Retina (tissue), 1 donor: Measurements from ENCODE around the gene GNPTAB.
A peak's percentile ranks its signal among the peaks of the same experiment; 100 is the strongest.
"Not testable (repeated sequence)": the region's sequence is repeated elsewhere in the genome, so short reads cannot be mapped to it uniquely, and the experiment has no call there.

Experiments
- DNase-seq: peaks from one replicate; pipeline ENCODE4 v3.0.0-alpha.2; 2016

The GNPTAB gene

DNA sequence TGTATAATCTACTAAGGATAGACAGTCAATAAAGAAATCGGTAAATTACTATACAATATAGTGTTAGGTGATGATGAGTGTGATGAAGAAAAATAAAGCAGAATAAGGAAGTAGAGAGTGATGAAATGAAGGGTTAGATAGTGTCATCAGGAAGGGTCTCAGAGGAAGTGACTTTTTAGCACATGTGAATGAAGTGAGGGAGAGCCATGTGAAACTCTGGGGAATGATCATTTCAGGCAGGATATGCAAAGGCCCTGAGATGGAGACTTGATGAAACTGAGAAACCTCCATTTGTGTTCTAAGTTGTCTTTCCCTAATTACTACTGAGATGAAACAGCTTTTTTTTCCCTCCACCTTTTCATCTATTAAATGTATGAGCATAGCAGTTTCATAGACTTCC lies 19.4 kb upstream of the GNPTAB start:
- DNase-seq: no peak

DNA sequence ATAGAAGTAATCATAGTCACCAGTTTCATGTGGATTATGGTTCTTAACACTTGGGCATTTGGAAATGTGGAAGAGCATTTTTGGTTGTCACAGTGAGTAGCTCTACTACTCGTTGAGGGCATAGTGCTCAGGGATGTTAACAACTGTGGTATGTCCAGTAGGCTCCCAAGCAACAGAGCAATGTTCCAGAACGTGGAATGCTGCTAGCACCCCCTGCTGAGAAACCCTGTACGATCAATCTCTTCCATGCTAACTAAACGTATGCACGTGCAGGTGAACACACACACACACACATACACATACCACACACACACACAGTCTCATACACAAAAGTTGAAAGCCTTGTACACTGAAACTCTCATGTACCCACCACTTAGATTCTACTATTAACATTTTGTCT lies 16.6 kb upstream of the GNPTAB start:
- DNase-seq: no peak

DNA sequence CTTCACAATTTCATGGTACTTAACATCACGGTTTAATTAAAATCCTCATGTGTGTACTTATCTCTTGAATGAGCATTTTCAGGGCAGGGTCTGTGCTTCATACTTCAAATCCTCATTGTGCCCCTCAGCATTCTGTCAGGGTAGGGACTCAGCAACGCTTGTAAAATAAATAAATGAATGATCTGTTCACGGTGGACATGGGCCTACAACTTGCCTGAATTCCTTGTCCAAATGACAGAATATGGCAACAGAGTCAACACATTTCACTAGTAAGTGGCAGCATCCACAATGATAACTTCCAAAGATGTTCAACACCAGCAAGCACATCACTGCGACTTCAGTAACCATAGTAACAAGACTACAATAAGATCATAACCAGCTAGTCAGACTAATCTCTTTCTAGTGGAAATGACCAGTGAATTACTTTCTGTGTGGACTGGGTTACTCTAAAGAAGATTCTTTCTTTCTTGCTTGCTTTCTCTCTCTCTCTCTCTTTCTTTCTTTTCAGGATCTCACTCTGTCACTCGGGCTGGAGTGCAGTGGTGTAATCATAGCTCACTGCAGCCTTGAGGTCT lies 14.5 kb upstream of the GNPTAB start:
- no peak for DNase-seq

DNA sequence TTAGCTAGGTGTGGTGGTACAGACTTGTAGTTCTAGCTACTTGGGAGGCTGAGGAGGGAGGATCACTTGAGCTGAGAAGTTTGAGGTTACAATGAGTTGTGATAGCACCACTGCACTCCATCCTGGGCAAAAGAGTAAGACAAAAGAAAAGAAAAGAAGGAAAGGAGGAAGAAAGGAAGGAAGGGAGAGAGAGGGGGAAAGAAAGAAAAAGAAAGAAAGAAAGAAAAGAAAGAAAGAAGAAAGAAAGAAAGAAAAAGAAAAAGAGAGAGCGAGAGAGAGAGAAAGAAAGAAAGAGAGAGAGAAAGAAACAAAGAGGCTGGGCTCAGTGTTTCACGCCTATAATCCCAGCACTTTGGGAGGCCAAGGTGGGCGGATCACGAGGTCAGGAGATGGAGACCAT lies 10.3 kb upstream of the GNPTAB start:
- no peak for DNase-seq

DNA sequence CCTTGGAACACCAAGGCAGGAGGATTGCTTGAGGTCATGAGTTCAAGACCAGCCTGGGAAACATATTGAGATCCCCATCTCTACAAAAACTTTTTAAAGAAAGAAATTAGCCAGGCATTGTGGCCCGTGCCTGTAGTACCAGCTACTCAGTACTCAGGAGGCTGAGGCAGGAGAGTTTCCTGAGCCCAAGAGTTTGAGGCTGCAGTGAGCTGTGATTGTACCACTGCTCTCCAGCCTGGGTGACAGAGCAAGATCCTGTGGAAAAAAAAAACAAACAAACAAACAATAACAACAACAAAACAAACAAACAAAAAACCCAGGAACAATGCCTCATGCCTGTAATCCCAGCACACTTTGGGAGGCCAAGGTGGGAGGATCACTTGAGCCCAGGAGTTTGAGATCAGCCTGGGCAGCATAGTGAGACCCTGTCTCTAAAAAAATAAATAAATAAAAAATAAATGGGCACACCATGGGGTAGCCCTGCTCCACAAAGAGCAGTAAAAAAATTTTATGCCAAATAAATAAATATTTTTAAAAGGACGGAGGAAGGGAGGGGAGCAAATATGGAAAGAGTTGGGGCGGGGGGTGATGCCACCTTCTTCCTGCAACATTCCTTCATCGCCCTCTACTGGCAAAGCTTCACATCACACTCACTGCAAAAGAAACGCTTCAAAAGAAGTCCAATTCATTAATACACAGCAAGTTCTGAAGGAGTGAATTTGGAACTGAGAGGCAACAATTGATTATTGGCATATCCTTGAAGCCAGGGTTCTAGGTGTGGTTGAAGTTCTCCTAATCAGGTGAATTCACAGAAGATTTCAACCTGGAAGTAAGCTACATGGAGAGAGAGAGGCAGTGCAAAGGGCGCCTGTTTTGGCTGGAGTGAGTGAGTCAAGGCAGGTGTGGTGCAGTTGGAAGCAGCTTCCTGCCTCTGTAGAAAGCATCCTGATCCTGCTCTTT lies 8.8 kb upstream of the GNPTAB start:
- DNase-seq: peak; percentile 58

DNA sequence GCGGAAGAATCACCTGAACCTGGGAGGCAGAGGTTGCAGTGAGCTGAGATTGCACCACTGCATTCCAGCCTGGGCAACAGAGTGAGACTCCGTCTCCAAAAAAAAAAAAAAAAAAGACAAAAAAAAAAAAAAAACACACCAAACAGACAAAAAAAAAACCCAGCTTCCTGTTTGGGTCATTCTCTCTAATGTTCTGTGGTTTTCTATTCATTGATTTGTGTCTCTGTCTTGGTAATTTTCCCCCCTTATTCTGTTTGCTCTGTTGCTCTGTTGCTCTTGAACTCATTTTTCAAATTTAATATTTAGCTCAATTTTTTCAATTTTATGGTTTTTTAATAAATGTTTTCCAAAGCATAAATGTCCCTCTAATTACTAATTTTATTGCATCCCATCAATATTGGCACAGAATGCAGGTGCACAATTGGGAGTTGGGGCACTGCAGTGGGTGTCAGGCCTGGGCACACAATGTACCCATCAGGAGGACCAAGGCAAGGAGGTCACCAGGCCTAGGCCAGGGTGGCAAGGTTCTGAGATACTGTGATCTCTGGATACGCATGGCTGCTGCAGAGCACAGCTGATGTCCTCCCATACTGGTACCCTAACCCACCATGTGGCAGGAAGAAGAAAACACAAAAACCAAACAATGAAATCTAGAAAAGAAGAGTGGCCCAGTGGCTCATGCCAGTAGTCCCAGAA lies 8.0 kb upstream of the GNPTAB start:
- DNase-seq: no peak

DNA sequence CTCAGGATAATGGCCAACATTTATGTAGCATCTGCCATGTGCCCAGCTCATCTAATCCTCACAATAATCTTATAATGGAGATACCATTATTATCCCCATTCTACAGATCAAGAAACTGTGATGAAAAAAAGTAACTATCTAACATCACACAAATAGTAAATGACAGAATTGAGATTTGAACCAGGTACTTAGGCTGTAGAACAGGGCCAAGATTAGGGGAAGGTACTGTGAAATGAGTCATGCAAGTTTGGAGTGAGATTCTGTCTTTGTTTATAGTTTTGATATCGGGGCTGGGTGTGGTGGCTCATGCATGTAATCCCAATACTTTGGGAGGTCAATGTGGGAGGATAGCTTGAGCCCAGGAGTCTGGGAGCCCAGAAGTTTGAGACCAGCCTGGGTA lies 1.3 kb upstream of the GNPTAB start:
- no peak for DNase-seq

DNA sequence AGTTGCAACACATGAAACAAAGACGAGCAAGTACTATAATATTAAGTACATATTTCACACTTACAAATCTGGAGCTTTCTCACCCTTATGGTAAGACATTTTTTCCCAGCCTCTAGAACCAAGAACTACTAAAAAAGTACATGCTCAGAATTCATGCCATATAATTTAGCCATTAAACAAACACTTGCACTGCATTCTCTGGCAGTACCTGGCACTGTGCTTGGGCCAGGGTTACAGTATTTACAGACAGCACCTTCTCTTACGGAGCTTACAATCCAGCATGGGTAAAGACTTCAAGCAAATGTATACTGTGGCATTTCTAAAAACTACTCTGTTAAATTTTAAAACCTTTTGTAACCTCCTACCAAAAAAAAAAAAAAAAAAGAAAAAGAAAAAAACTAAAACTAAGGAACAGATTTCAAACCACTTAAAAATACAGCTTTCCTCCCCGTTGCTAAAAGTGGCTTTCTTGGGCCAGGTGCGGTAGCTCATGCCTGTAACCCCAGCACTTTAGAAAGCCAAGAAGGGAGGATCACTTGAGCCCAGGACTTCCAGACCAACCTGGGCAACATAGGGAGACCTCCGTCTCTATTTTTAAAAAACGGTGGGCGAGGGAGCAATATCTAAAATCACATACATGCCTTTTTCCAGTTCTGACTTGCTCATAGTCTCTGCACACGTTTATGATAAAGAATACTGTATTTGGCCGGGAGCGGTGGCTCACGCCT lies 956 bp downstream of the GNPTAB start:
- no peak for DNase-seq

DNA sequence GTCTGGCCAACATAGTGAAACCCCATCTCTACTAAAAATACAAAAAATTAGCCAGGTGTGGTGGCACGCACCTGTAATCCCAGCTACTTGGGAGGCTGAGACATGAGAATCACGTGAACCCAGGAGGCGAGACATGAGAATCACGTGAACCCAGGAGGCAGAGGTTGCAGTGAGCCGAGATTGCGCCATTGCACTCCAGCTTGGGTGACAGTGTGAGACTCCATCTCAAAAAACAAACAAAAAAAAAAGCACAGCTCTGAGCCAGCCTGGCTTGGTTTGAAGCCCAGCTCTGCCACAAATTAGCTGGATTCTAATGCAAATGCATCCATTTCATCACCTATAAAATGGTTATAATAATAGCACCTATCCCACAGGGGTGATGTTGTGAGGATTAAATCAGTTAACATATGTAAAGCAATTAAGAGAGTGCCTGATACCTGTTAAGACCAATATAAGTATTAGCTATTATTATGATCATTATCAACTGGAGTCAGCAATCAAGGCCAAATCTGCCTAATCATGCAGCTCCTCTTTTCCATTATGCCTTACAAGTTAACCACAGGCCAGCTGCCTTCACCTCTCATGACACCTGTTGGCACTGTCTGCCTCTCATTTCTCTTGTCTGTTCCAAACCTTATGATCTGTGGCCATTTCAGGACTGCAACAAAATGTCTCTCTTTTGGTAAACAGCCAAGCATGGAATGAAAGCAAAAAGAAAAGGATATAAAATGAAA lies 2.1 kb downstream of the GNPTAB start:
- no peak for DNase-seq

DNA sequence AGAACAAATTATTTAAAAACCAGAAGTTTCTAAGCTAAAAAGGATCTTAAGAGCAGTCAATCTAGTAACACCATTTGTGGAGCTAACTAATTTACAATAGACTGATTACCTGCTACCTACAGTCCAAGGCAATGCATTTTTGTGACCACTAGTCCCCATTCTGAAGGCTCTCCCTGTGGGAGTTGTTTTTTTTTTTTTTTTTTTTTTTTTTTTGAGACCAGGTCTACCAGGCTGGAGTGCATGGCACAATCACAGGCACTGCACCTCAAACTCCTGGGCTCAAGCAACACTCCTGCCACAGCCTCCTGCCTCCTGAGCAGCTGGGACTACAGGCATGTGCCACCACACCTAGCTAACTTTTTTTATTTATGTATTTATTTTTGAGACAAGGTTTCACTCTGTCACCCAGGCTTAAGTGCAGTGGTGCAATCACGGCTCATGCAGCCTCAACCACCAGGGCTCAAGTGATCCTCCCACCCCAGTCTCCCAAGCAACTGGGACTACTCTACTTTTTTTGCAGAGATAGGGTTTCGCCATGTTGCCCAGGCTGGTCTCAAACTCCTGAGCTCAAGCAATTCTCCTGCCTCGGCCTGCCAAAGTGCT lies 3.9 kb downstream of the GNPTAB start:
- DNase-seq: no peak

DNA sequence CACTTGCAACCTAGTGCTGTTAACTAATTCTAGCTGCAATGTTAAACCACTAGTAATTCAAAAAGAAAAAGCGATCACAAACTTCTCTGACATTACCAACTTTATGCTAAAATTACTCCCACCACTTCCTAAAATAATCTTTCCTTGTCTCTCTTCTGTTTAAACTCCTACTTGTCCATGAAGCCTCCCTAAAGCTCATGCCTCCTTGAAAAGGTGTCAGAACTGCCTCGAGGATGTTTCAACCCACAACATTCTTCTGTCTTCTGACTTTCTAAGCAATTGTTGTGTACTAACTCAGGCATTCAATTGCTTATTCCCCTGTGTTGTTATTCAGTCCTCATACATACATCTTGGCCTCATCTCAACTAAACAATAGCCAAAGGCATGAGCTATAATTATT lies 5.9 kb downstream of the GNPTAB start:
- no peak for DNase-seq

DNA sequence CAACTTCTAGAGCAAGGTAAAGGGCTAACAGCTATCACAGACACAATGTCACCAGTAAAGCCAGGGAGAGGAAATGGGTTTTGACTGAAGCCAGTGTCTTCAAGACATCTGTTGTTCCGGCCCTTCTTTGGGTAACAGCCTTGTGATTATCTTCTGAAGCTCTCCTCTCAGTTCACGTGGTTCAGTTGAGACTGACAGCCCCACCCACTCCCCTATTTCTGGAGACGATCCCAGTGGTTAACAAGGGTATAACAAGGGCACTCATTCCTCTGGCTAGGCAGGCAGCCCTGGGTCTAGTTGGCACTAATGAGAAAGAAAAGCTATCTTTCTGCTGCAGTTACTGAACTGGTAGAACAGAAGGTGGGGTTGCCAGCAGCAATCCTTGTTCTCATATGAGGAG lies 6.9 kb downstream of the GNPTAB start:
- peak; percentile 26 for DNase-seq

DNA sequence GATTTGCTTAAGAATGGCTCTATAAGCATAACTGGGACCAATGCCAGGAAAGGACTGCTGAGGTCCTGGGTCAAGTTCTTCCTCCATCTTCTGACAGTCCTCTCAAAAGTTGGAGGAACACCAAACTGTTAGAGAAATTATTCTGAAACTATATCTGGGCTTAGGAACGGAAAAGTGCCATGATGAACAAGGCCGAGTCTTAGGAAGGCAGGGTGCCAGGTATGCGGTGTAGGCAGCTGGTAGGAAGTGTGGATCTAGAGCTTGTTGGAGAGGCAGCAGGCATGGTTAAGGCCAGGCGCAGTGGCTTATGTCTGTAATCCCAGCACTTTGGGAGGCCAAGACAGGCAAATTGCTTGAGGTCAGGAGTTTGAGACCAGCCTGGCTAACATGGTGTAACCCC lies 7.7 kb downstream of the GNPTAB start:
- DNase-seq: no peak

DNA sequence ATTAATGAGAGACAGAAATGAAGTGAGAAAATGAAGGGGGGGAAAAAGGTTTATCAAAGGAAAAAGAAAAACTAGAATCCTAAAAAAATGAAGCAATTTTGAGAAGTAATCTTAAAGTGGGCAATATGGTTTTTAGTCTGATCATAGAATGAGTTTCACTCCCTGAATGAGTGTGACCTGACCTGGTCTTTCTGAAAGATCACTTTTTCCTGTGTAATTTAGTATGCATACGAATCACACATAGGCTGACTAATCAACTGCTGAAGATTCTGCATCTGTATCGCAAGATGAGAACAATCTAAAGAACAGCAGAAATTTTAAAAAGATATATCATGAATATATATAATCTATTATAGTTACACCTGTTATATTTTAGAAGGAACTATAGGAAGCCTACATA lies 11.3 kb downstream of the GNPTAB start:
- no peak for DNase-seq

DNA sequence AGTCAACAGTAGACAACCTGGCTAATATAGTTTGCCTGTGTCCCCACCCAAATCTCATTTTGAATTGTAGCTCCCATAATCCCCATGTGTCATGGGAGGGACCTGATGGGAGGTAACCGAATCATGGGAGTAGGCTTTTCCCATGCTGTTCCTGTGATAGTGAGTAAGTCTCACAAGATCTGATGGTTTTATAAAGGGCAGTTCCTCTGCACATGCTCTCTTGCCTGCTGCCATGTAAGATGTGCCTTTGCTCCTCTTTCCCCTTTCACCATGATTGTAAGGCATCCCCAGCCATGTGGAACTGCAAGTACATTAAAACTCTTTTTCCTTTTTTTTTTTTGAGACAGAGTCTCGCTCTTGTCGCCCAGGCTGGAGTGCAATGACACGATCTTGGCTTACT lies 12.1 kb downstream of the GNPTAB start:
- not testable (repeated sequence) for DNase-seq

DNA sequence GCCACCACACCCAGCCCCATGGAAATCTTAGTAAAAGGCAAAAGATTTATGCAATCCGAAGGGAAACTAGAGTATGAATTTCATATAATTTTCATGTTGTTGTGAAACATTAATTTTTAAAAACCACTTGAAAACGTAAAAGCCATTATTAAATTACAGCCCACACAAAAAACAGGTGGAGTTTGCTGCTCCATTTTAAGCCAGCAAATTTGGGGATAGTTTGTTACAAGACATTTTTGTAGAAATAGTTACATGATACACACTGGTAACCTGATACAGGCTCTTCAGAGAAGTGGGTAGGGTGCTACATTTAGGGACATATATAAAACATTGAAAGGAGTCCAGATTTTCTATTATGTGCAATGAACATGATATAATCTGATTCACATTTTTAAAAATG lies 17.6 kb downstream of the GNPTAB start:
- no peak for DNase-seq

DNA sequence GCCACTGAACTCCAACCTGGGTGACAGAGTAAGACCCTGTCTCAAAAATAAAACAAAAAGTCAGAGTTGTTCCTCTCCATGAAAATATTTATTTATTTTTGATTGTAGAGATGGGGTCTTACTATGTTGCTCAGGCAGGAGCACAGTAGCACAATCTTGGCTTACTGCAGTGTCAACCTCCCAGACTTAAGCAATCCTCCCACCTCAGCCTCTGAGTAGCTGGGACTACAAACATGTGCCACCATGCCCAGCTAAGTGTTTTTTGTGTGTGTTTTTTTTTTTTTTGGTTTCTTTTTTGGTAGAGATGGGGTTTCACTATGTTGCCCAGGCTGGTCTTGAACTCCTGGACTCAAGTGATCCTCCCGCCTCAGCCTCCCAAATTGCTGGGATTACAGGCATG lies 18.0 kb downstream of the GNPTAB start:
- DNase-seq: not testable (repeated sequence)

DNA sequence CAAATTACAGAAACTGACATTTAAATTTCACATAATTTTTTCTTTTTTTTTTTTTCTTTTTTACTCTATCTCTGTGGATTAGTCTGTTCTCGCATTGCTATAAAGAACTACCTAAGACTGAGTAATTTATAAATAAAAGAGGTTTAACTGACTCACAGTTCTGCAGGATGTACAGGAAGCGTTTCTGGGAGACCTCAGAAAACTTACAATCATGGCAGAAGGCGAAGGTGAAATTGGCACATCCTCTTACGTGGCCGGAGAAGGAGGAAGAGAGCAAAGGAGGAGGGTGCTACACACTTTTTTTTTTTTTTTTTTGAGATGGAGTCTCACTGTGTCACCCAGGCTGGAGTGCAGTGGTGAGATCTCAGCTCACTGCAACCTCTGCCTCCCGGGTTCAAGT lies 19.4 kb downstream of the GNPTAB start:
- not testable (repeated sequence) for DNase-seq

DNA sequence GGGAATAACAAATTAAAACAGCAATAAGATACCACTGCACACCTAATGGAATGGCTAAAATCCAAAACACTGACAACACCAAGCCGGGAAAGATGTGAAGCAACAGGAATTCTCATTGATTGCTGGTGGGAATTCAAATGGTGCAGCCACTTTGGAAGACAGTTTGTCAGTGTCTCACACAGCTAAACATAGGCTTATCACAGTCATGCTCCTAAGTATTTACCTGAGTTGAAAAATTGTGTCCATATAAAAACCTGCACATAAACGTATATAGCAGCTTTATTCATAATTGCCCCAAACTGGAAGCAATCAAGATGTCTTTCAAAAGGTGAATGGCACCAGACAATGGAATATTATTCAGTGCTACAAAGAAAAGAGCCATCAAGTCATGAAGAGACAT lies 21.6 kb downstream of the GNPTAB start:
- no peak for DNase-seq

DNA sequence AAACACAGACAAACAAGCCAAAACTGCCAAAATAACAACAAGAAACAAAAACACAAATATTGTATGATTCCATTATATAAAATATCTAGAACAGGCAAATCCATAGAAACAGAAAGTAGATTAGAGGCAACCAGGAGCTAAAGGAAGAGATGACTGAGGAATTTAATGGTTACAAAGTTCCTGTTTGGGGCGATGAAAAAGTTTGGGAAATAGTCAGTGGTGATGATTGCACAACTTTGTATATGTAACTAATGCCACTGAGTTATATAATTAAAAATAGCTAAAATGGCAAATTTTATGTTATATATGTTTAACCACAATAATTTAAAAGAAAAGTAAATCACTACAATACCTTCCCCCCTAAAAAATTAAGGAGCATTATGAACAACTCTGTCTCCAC lies 24.5 kb downstream of the GNPTAB start:
- no peak for DNase-seq

DNA sequence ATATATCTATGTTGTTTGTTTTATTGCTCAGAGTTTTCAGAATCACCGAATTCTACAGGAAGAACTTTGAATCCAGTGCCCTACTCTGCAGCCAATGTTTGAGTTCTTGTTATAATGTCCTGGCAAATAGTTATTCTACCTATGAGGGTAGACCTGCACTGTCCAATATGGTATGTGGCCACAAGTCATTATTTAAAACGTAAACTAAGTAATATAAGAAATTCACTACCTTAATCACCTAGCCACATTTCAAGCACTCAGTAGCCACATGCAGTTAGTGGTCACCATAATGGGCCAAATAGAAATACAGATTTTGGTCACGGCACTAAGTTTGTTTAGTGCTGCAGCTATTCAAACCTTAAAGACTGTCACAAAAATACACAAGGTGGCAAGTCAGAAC lies 26.4 kb downstream of the GNPTAB start:
- no peak for DNase-seq

DNA sequence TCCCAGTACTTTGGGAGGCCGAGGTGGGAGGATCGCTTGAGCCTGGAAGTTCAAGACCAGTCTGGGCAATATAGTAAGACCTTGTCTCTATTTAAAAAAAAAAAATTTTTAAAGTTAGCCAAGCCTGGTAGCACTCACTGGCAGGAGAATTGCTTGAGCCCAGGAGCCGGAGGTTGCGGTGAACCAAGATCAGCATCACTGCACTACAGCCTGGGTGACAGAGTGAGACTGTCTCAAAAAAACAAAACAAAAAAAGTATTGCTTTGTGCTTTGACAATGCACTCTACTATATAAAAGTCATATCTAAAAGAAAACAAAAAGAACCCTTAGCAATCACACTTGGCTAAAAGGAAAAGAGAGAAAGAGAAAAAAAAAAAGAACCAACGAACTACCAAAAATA lies 26.8 kb downstream of the GNPTAB start:
- no peak for DNase-seq
